ENCODE data around the gene RABGAP1L. TPM values are rescaled to one million over a fixed set of nuclear protein-coding genes. Genes with fewer than 3 reads are reported as not detected.
A peak's percentile ranks its signal among the peaks of the same experiment; 100 is the strongest.

RABGAP1L gene
- total and polyA plus RNA-seq, 4 donors, result 4.8 to 53.5 (median 18.8) TPM

GRCh38 chr1:174942547-174943255 is 783.4 kb downstream of the RABGAP1L start:
- Histone ChIP-seq H3K4me3 (ENCODE audit: low read depth in 1 of 3, low read length in 3 of 3) (no peak overlapping the region), H3K9ac (ENCODE audit: low read depth in 1 of 2, low read length in 2 of 2) (no peak overlapping the region), H3K4me1 (ENCODE audit: control insufficient read depth in 4 of 4, insufficient read depth in 4 of 4, low read length in 3 of 4) (peaks cover 3 to 22% (median 15%) of the 10 kb centered on the region in 4 donors), H3K9me3 (ENCODE audit: control insufficient read depth in 4 of 4, low read length in 3 of 4) (no peaks in the 10 kb centered on the region), H3K27ac (ENCODE audit: low read depth in 1 of 2, low read length in 2 of 2) (peak overlapping the region in 1 of 2 donors; percentile 18), H3K27me3 (ENCODE audit: control insufficient read depth in 4 of 4, insufficient read depth in 4 of 4, low read length in 3 of 4) (no peaks in the 10 kb centered on the region), H3K36me3 (ENCODE audit: control insufficient read depth in 4 of 4, insufficient read depth in 3 of 4, low read depth in 1 of 4, low read length in 3 of 4) (no peaks in the 10 kb centered on the region)
- WGBS, result 29% methylated on average over 2 of the region's 2 CpGs
- no peak for DNase-seq (ENCODE audit: low spot score)
- no peak for TF ChIP-seq GABPA (IDR thresholded peaks at IDR 0.05 in 1 of 2, conservative IDR thresholded peaks at IDR 0.05 in 1 of 2)
- TF ChIP-seq, protein P1, sequence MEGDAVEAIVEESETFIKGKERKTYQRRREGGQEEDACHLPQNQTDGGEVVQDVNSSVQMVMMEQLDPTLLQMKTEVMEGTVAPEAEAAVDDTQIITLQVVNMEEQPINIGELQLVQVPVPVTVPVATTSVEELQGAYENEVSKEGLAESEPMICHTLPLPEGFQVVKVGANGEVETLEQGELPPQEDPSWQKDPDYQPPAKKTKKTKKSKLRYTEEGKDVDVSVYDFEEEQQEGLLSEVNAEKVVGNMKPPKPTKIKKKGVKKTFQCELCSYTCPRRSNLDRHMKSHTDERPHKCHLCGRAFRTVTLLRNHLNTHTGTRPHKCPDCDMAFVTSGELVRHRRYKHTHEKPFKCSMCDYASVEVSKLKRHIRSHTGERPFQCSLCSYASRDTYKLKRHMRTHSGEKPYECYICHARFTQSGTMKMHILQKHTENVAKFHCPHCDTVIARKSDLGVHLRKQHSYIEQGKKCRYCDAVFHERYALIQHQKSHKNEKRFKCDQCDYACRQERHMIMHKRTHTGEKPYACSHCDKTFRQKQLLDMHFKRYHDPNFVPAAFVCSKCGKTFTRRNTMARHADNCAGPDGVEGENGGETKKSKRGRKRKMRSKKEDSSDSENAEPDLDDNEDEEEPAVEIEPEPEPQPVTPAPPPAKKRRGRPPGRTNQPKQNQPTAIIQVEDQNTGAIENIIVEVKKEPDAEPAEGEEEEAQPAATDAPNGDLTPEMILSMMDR (IDR thresholded peaks at IDR 0.05; ENCODE audit: low read depth, low read length, missing input control), result no peak
- peak; percentile 73 for TF ChIP-seq FOXA2 (IDR thresholded peaks at IDR 0.05)
- peak; percentile 67 for TF ChIP-seq MAX (IDR thresholded peaks at IDR 0.05)
- peak; percentile 98 for TF ChIP-seq HNF4G (IDR thresholded peaks at IDR 0.05)
- TF ChIP-seq EGR1 (IDR thresholded peaks at IDR 0.05; ENCODE audit: low read depth in 2 of 2), result peak in 1 of 2 donors; percentile 34
- TF ChIP-seq YY1 (IDR thresholded peaks at IDR 0.05), result peak; percentile 53
- TF ChIP-seq, protein P2, sequence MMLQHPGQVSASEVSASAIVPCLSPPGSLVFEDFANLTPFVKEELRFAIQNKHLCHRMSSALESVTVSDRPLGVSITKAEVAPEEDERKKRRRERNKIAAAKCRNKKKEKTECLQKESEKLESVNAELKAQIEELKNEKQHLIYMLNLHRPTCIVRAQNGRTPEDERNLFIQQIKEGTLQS (IDR thresholded peaks at IDR 0.05), result no peak
- peak; percentile 73 for TF ChIP-seq SP1 (IDR thresholded peaks at IDR 0.05)
- TF ChIP-seq NR2F2 (IDR thresholded peaks at IDR 0.05), result peak; percentile 35
- peak; percentile 75 to 77 for TF ChIP-seq JUND (IDR thresholded peaks at IDR 0.05)
- peak; percentile 87 to 89 for TF ChIP-seq RXRA (IDR thresholded peaks at IDR 0.05)
- TF ChIP-seq, protein P3, sequence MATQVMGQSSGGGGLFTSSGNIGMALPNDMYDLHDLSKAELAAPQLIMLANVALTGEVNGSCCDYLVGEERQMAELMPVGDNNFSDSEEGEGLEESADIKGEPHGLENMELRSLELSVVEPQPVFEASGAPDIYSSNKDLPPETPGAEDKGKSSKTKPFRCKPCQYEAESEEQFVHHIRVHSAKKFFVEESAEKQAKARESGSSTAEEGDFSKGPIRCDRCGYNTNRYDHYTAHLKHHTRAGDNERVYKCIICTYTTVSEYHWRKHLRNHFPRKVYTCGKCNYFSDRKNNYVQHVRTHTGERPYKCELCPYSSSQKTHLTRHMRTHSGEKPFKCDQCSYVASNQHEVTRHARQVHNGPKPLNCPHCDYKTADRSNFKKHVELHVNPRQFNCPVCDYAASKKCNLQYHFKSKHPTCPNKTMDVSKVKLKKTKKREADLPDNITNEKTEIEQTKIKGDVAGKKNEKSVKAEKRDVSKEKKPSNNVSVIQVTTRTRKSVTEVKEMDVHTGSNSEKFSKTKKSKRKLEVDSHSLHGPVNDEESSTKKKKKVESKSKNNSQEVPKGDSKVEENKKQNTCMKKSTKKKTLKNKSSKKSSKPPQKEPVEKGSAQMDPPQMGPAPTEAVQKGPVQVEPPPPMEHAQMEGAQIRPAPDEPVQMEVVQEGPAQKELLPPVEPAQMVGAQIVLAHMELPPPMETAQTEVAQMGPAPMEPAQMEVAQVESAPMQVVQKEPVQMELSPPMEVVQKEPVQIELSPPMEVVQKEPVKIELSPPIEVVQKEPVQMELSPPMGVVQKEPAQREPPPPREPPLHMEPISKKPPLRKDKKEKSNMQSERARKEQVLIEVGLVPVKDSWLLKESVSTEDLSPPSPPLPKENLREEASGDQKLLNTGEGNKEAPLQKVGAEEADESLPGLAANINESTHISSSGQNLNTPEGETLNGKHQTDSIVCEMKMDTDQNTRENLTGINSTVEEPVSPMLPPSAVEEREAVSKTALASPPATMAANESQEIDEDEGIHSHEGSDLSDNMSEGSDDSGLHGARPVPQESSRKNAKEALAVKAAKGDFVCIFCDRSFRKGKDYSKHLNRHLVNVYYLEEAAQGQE (IDR thresholded peaks at IDR 0.05), result peak; percentile 30
- TF ChIP-seq, protein P4, sequence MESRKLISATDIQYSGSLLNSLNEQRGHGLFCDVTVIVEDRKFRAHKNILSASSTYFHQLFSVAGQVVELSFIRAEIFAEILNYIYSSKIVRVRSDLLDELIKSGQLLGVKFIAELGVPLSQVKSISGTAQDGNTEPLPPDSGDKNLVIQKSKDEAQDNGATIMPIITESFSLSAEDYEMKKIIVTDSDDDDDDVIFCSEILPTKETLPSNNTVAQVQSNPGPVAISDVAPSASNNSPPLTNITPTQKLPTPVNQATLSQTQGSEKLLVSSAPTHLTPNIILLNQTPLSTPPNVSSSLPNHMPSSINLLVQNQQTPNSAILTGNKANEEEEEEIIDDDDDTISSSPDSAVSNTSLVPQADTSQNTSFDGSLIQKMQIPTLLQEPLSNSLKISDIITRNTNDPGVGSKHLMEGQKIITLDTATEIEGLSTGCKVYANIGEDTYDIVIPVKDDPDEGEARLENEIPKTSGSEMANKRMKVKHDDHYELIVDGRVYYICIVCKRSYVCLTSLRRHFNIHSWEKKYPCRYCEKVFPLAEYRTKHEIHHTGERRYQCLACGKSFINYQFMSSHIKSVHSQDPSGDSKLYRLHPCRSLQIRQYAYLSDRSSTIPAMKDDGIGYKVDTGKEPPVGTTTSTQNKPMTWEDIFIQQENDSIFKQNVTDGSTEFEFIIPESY (IDR thresholded peaks at IDR 0.05), result peak; percentile 52
- TF ChIP-seq HNF4A (conservative IDR thresholded peaks at IDR 0.05), result peak; percentile 99 to 100
- TF ChIP-seq TAF1 (conservative IDR thresholded peaks at IDR 0.05), result no peak
- TF ChIP-seq FOXA1 (IDR thresholded peaks at IDR 0.05), result peak; percentile 37
- peak; percentile 45 to 59 for TF ChIP-seq RAD21 (IDR thresholded peaks at IDR 0.05)

Data from liver (tissue), 9 donors.